Hepatocyte (in vitro differentiated cells): ENCODE measurements around the gene VKORC1L1. TPM values are rescaled to one million over a fixed set of nuclear protein-coding genes. Genes with fewer than 3 reads are reported as not detected.
"Not testable (repeated sequence)": the region's sequence is repeated elsewhere in the genome, so short reads cannot be mapped to it uniquely, and the experiment has no call there.

Experiments
- DNase-seq: peaks from one replicate; pipeline ENCODE4 v3.0.0-alpha.2; 2016; ENCODE audit warnings: low spot score
- H2AFZ ChIP-seq: fragments of 200-600 bp; sonication (generic); 2 replicates; pipeline ENCODE4 v1.6.0; 2016; ENCODE audit warnings: antibody characterized with exemption, mild to moderate bottlenecking
- H3K27ac ChIP-seq: fragments of 200-600 bp; sonication (generic); 2 replicates; pipeline ENCODE4 v1.5.1; 2016; ENCODE audit warnings: mild to moderate bottlenecking
- H3K27me3 ChIP-seq: fragments of 200-600 bp; sonication (generic); 2 replicates; pipeline ENCODE4 v1.6.1; 2016
- H3K36me3 ChIP-seq: fragments of 200-600 bp; sonication (generic); replicated peaks from 2 replicates; pipeline ENCODE4 v1.5.1; 2016; ENCODE audit warnings: low read depth; ENCODE audit not compliant: insufficient read depth
- H3K4me1 ChIP-seq: fragments of 200-600 bp; sonication (generic); 2 replicates; pipeline ENCODE4 v1.5.1; 2016; ENCODE audit warnings: mild to moderate bottlenecking, moderate library complexity; ENCODE audit not compliant: insufficient read depth
- H3K4me2 ChIP-seq: fragments of 200-600 bp; sonication (generic); 2 replicates; pipeline ENCODE4 v1.6.0; 2016
- H3K4me3 ChIP-seq: fragments of 200-600 bp; sonication (generic); 2 replicates; pipeline ENCODE4 v1.5.1; 2016; ENCODE audit warnings: mild to moderate bottlenecking
- H3K79me2 ChIP-seq: fragments of 200-600 bp; sonication (generic); 2 replicates; pipeline ENCODE4 v1.6.0; 2017; ENCODE audit warnings: mild to moderate bottlenecking
- H3K9me2 ChIP-seq: fragments of 200-600 bp; sonication (generic); replicated peaks from 2 replicates; pipeline ENCODE4 v1.6.0; 2017; ENCODE audit warnings: mild to moderate bottlenecking; ENCODE audit not compliant: insufficient read depth
- H3K9me3 ChIP-seq: fragments of 200-600 bp; sonication (generic); 2 replicates; pipeline ENCODE4 v1.5.1; 2016; ENCODE audit warnings: low read depth, mild to moderate bottlenecking
- H4K20me1 ChIP-seq: fragments of 200-600 bp; sonication (generic); 2 replicates; pipeline ENCODE4 v1.6.0; 2016; ENCODE audit warnings: mild to moderate bottlenecking; ENCODE audit not compliant: insufficient read depth, poor library complexity, severe bottlenecking
- CTCF ChIP-seq: fragments of 200-600 bp; sonication (generic); IDR thresholded peaks from 2 replicates; pipeline ENCODE4 v1.5.1; 2016; ENCODE audit warnings: antibody characterized with exemption, mild to moderate bottlenecking; ENCODE audit not compliant: poor library complexity
- EZH2 ChIP-seq: fragments of 200-600 bp; sonication (generic); IDR thresholded peaks from 2 replicates; pipeline ENCODE4 v1.6.1; 2016; ENCODE audit warnings: antibody characterized with exemption, mild to moderate bottlenecking, borderline replicate concordance
- EZH2phosphoT487 ChIP-seq: fragments of 200-600 bp; sonication (generic); IDR thresholded peaks from one replicate; pipeline ENCODE4 v1.6.1; 2018; ENCODE audit warnings: antibody characterized with exemption, mild to moderate bottlenecking, low read depth, moderate library complexity; ENCODE audit not compliant: unreplicated experiment, severe bottlenecking
- WGBS: methylation state at CpG from one replicate; pipeline ENCODE4 v1.1.6; 2016; ENCODE audit warnings: low lambda C conversion rate; ENCODE audit errors: missing lambda C conversion rate; 5-methylcytosine and 5-hydroxymethylcytosine counted together
- polyA plus RNA-seq: library from polyadenylated mRNA; unstranded; fragments of >200 nt; fragmentation: Nextera tagmentation; extraction: Ambion mirVana; gene quantifications from 2 replicates; pipeline ENCODE4 v1.2.1, GENCODE V29; 2016
- total RNA-seq: library from RNA; depleted of rRNA; stranded (reverse); fragments of >200 nt; gene quantifications from 2 replicates; pipeline ENCODE4 v1.2.3, GENCODE V29; 2014

The VKORC1L1 gene
- total and polyA plus RNA-seq, 2 experiments from 2014 or later = 22.2 to 23.5 TPM

DNA sequence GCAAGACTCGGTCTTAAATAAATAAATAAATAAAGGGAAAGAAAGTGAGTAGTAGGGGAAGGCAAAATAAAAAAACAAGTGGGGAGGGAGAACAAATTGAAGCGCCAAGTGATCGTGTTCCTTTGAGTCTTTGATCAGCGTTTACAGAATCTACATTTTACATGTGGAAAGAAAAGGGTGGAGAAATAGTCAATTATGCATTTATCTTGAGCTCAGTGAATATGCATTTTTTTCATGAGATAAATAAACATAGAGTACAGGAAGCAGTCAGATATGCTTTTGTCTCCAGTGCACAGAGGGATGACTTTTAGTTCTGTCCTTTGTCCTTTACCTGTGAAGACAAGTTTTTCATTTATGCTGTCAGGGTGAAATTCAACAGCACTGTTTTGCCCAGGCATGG, 115.2 kb downstream of the VKORC1L1 start:
- Histone ChIP-seq H3K4me3 (no peak overlapping the region), H2AFZ (no peak overlapping the region), H3K4me2 (no peak overlapping the region), H3K4me1 (no peaks in the 10 kb centered on the region), H3K79me2 (no peaks in the 10 kb centered on the region), H3K27me3 (no peaks in the 10 kb centered on the region), H3K9me3 (no peaks in the 10 kb centered on the region), H3K36me3 (no peaks in the 10 kb centered on the region), H4K20me1 (no peaks in the 10 kb centered on the region), H3K27ac (no peak overlapping the region), H3K9me2 (no peaks in the 10 kb centered on the region)
- WGBS = 87% methylated on average over 4 of the region's 4 CpGs
- TF ChIP-seq EZH2phosphoT487 (no peak), CTCF (no peak), EZH2 (no peak)
- no peak for DNase-seq

DNA sequence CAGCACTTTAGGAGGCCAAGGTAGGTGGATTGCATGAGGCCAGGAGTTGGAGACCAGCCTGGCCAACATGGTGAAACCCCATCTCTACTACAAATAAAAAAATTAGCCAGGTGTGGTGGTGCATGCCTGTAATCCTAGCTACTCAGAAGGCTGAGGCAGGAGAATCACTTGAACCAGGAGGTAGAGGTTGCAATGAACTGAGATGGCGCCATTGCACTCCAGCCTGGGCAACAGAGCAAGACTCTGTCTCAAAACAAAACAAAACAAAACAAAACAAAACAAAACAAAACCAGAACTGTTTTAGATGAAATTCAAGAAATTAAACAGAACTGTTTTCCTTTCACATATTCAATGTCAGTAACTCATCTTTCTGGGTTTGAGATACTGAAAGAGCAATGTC, 115.6 kb downstream of the VKORC1L1 start:
- H3K27me3 ChIP-seq, H4K20me1 ChIP-seq, H3K4me1 ChIP-seq, H2AFZ ChIP-seq, H3K9me2 ChIP-seq, H3K4me2 ChIP-seq, H3K9me3 ChIP-seq, H3K79me2 ChIP-seq, H3K4me3 ChIP-seq, H3K36me3 ChIP-seq, H3K27ac ChIP-seq, DNase-seq: not testable (repeated sequence)
- WGBS = 95% methylated on average over 1 of the region's 1 CpG

- Histone ChIP-seq H3K9me2 (no peaks in the 10 kb centered on the region), H3K9me3 (no peaks in the 10 kb centered on the region), H3K36me3 (no peaks in the 10 kb centered on the region), H3K4me1 (no peaks in the 10 kb centered on the region), H3K27me3 (no peaks in the 10 kb centered on the region), H2AFZ (no peak overlapping the region), H3K4me3 (no peak overlapping the region), H4K20me1 (no peaks in the 10 kb centered on the region), H3K79me2 (no peaks in the 10 kb centered on the region), H3K27ac (no peak overlapping the region), H3K4me2 (no peak overlapping the region)
- TF ChIP-seq EZH2phosphoT487 = no peak
- TF ChIP-seq EZH2 = no peak
- TF ChIP-seq CTCF = no peak
- WGBS = 64% methylated on average over 3 of the region's 3 CpGs
- no peak for DNase-seq
Observed at GRCh38 chr7:65989694-65990080, 116.8 kb downstream of the VKORC1L1 start.

DNA sequence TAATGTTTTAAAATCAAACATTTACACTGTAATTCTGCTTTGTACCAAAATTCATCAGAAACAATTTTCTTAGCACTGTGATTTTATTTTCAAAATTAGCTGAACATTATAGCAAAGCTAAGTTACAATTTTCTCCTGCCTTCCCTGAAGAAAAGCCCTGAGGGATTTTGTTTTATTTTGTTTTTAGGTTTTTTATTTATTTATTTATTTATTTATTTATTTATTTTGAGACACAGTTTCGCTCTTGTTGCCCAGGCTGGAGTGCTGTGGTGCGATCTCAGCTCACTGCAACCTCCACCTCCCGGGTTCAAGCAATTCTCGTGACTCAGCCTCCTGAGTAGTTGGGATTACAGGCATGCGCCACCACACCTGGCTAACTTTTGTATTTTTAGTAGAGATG, 119.0 kb downstream of the VKORC1L1 start:
- not testable (repeated sequence) for H3K9me3 ChIP-seq, H3K4me1 ChIP-seq, DNase-seq, H3K27me3 ChIP-seq, H3K4me3 ChIP-seq, H3K9me2 ChIP-seq, H3K36me3 ChIP-seq, H2AFZ ChIP-seq, H3K27ac ChIP-seq, H3K4me2 ChIP-seq, H3K79me2 ChIP-seq, H4K20me1 ChIP-seq
- 92% methylated on average over 5 of the region's 5 CpGs for WGBS

GRCh38 chr7:65992526-65992925, 119.7 kb downstream of the VKORC1L1 start:
- Histone ChIP-seq H3K9me2 (no peaks in the 10 kb centered on the region), H3K4me1 (no peaks in the 10 kb centered on the region), H3K27ac (no peak overlapping the region), H3K4me3 (no peak overlapping the region), H3K4me2 (no peak overlapping the region), H3K27me3 (no peaks in the 10 kb centered on the region), H3K36me3 (no peaks in the 10 kb centered on the region), H3K9me3 (no peaks in the 10 kb centered on the region), H4K20me1 (no peaks in the 10 kb centered on the region), H3K79me2 (no peaks in the 10 kb centered on the region), H2AFZ (no peak overlapping the region)
- WGBS = 80% methylated on average over 4 of the region's 4 CpGs
- no peak for DNase-seq
- no peak for TF ChIP-seq EZH2
- TF ChIP-seq CTCF = no peak
- no peak for TF ChIP-seq EZH2phosphoT487

DNA sequence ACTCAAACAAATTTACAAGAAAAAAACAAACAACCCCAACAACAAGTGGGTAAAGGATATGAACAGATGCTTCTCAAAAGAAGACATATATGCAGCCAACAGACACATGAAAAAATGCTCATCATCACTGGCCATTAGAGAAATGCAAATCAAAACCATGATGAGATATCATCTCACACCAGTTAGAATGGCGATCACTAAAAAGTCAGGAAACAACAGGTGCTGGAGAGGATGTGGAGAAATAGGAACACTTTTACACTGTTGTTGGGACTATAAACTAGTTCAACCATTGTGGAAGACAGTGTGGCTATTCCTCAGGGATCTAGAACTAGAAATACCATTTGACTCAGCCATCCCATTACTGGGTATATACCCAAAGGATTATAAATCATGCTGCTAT, 122.1 kb downstream of the VKORC1L1 start:
- not testable (repeated sequence) for H3K27ac ChIP-seq, H4K20me1 ChIP-seq, H3K4me1 ChIP-seq, H3K9me2 ChIP-seq, H3K9me3 ChIP-seq, DNase-seq, H3K36me3 ChIP-seq, H3K79me2 ChIP-seq, H3K27me3 ChIP-seq, H3K4me3 ChIP-seq, H3K4me2 ChIP-seq, H2AFZ ChIP-seq
- 100% methylated on average over 1 of the region's 1 CpG for WGBS
